AG04449 (cell line): ENCODE data around the gene FAR1.

ENCODE experiments used
- CTCF ChIA-PET: fragments of 350-600 bp; formaldehyde crosslinking; extraction: SDS; loops from one replicate; lab custom pipeline; 2021; ENCODE audit warnings: antibody characterized with exemption; lab: Yijun Ruan, JAX
- POLR2A ChIA-PET: fragments of 400-600, 350-600 bp; formaldehyde crosslinking; extraction: SDS; loops from one replicate; lab custom pipeline; 2020; ENCODE audit warnings: antibody characterized with exemption, inconsistent platforms; lab: Yijun Ruan, JAX
- DNase-seq: peaks from one replicate; pipeline ENCODE4 v3.0.0-alpha.2; 2010; ENCODE audit warnings: low read depth, low spot score
- H3K4me3 ChIP-seq: 2 replicates; pipeline ENCODE4 v1.5.1; 2011; ENCODE audit warnings: low read depth, mild to moderate bottlenecking, control low read depth, low read length
- TF ChIP-seq, protein P1 (sequence below): IDR thresholded peaks from one replicate; pipeline ENCODE4 v1.5.1; 2011; ENCODE audit warnings: mild to moderate bottlenecking, moderate library complexity, low read length, control low read depth, inconsistent platforms; ENCODE audit not compliant: insufficient read depth; ENCODE audit errors: missing control alignments

The FAR1 gene

DNA sequence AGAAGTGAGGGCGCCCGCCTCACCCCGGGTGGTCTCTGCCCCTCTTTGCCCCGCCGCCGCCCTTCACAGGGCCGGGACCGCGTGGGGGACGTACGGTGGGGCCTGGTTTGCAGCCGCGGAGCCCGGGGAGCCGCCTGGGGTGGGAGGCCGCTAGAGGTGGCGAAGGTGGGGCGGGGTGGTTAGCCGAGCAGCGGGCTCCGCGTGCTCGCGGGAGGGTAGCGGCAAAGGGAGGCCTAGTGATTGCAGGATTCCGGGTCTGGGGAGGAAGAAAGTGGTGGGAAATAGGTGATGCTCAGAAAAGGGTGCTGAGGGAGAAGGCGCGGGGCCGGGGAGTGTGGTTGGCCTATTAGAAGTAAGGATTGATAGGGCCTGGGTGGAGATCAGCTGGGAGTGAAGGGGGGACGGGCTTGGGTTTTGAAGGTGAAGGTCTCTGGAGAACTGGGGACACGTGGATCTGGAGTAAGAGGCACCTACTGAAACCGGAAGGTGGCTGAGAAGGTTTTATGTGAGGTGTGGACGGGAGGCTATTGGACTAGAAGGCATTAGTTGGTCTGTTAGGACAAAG, 571 bp downstream of the FAR1 start:
- ChIA-PET CTCF (interaction anchor here (1.4 kb wide), 1 partner anchor 26 kb away, joined by 3 read pairs; no protein-coding TSS in a partner anchor), POLR2A (interaction anchor here (0.9 to 1.0 kb wide), 2 partner anchors 15 to 206 kb away, joined by 3 read pairs; partner anchors contain the start of gene BTBD10)
- DNase-seq: no peak
- TF ChIP-seq, protein P1, sequence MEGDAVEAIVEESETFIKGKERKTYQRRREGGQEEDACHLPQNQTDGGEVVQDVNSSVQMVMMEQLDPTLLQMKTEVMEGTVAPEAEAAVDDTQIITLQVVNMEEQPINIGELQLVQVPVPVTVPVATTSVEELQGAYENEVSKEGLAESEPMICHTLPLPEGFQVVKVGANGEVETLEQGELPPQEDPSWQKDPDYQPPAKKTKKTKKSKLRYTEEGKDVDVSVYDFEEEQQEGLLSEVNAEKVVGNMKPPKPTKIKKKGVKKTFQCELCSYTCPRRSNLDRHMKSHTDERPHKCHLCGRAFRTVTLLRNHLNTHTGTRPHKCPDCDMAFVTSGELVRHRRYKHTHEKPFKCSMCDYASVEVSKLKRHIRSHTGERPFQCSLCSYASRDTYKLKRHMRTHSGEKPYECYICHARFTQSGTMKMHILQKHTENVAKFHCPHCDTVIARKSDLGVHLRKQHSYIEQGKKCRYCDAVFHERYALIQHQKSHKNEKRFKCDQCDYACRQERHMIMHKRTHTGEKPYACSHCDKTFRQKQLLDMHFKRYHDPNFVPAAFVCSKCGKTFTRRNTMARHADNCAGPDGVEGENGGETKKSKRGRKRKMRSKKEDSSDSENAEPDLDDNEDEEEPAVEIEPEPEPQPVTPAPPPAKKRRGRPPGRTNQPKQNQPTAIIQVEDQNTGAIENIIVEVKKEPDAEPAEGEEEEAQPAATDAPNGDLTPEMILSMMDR: no peak
- peak overlapping the region; percentile 75 for H3K4me3 ChIP-seq

DNA sequence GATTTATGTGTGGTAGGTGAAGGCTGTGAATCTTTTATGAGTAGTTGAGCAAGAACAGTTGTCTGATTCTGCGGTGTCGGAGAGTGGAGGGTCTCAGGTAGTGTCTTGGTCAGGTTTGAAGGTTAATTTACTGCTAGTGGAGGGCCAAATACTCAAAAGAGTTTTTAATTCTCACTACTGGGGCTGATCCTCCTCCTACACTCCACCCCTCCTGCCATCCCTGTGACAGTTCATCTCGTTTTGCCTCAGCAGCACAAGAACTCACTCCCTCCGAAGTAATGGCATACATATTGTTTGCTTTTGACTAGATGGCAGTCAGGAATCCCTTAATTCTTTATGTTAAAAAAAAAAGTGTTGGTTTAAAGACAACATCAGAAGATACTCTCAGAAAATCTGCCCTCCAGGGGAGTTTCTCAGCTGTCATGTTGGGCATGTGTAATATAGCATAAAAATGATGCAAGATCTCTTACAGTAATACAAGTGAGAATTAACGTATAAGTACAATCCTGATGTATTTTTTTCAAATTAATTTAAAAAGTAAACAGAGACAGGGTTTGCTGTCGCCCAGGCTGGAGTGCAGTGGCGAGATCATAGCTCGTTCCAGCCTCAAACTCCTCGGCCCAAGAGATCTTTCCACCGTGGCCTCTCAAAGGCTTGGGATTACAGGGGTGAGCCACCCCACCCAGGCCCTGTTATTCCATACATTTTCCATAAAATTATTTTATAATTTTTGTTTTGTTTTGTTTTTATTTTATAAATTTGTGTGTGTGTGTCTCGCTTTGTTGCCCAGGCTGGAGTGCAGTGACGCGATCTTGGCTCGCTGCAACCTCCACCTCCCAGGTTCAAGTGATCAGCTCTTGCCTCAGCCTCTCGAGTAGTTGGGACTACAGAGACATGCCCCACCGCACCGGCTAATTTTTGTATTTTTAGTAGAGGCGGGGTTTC, 1.3 kb downstream of the FAR1 start:
- TF ChIP-seq, protein P1: no peak
- ChIA-PET CTCF (interaction anchor here (1.4 kb wide), 1 partner anchor 25 kb away, joined by 3 read pairs; no protein-coding TSS in a partner anchor), POLR2A (interaction anchor here (1.2 kb wide), 1 partner anchor 206 kb away, joined by 5 read pairs; the partner anchor contains the start of gene BTBD10)
- peak overlapping the region; percentile 75 for H3K4me3 ChIP-seq
- no peak for DNase-seq

DNA sequence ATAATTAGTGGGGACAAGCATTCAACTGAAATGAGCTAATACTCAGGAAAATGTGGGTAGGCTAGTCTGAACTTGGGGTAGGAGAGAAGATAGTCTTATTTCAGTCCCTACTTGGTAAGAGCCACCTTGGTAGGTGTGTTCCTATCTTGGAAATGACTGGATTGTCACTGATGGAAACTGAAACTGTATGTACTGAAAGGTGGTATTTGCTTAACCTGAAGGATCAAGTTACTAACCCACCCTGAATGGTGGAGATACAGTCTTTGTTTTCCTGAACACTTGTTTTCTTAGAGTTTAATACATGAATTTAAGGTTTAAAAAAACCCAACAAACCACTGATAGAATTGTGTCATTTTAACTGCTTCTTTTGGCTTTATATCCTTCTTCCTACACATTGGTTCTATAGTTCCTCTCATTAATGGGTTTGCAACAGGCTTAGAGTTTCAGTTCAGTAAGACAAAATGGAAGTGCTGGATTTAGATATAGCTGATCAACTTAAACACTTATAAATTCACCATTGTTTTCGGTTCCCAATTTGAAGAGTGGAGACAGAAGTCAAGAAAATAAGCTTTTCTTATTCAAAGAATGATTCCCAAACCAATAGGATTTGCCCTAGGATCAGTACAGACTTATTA, 4.2 kb downstream of the FAR1 start:
- TF ChIP-seq, protein P1: no peak
- ChIA-PET CTCF (no interaction called here), POLR2A (no interaction called here)
- H3K4me3 ChIP-seq: no peak overlapping the region
- no peak for DNase-seq

DNA sequence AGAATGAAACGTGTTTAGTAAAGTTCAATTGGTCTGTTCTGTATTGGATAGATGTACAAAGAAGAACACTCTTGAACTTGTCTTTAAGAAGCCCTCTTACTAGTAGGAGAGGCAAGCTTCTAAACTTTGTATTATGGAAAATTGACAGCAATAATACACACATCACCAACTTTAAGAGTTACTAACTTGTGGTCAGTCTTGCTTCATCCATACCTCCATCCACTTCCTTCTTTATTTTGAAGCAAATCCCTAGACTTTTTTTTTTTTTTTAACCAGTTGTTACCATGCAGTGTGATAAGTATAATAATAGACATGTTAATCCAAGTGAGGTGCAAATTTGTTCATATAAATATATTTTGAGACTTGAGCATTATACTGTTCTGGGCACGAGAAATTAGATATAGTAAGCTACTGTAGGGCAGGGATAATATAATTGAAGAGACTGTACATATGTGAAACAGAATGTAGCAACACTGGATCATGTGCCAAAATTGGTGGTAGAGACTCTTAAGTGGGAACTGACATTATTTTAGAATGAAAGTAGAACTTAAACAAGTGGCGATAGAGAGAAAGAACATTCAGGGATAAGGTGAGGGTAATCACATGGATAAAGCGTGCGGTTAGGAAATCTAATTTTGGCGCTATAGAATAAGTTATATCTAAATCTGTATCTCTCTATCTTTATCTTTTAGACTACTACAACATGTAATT, 6.5 kb downstream of the FAR1 start:
- TF ChIP-seq, protein P1: no peak
- ChIA-PET POLR2A (interaction anchor here (0.6 kb wide), 1 partner anchor 9 kb away, joined by 3 read pairs; no protein-coding TSS in a partner anchor), CTCF (interaction anchor here (1.4 kb wide), 1 partner anchor 12 kb away, joined by 3 read pairs; no protein-coding TSS in a partner anchor)
- no peak overlapping the region for H3K4me3 ChIP-seq
- DNase-seq: no peak

DNA sequence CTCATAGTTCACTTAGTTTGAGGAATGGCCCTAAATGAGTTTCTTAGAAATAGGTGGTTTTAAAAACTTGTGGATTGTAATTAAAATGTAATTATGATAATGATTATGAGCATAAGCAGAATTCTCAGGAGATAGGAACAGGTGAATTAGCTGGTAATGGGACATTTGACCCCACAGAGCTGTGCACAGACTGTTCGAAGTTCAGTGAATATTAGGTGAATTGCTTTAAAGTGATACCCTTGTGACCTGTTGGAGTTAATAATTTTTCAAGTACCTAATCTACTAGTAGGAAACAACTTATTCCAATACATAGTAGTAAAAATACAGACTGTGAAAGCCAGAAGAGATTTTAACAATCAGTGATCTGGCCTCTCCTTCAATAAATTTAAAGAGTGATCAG, 8.1 kb downstream of the FAR1 start:
- ChIA-PET POLR2A (no interaction called here), CTCF (no interaction called here)
- H3K4me3 ChIP-seq: no peak overlapping the region
- no peak for DNase-seq
- TF ChIP-seq, protein P1: no peak
